HFFc6 (cell line): Measurements from ENCODE around the gene CENPX. TPM values are rescaled to one million over a fixed set of nuclear protein-coding genes. Genes with fewer than 3 reads are reported as not detected.

Experiments
- DNase-seq: peaks from one replicate; pipeline ENCODE4 v3.0.0-alpha.2; 2018
- H3K27ac Mint-ChIP-seq: 2 replicates; pipeline ENCODE4 v1.8.0; 2020; ENCODE audit warnings: mild to moderate bottlenecking, mixed read lengths
- H3K27me3 Mint-ChIP-seq: 2 replicates; pipeline ENCODE4 v1.8.0; 2021; ENCODE audit warnings: mild to moderate bottlenecking, moderate library complexity, mixed read lengths; ENCODE audit not compliant: insufficient read depth
- H3K36me3 Mint-ChIP-seq: 2 replicates; pipeline ENCODE4 v1.8.0; 2021; ENCODE audit warnings: low read depth, mixed read lengths
- H3K4me1 Mint-ChIP-seq: 2 replicates; pipeline ENCODE4 v1.8.0; 2020; ENCODE audit warnings: low read depth, mixed read lengths
- H3K4me3 Mint-ChIP-seq: 2 replicates; pipeline ENCODE4 v1.8.0; 2020; ENCODE audit warnings: mild to moderate bottlenecking, moderate library complexity, mixed read lengths
- H3K9me3 Mint-ChIP-seq: 2 replicates; pipeline ENCODE4 v1.8.0; 2020; ENCODE audit warnings: mild to moderate bottlenecking, mixed read lengths
- CTCF ChIP-seq: fragments of 200-600 bp; sonication (generic); IDR thresholded peaks from 2 replicates; pipeline ENCODE4 v1.5.0; 2021; ENCODE audit warnings: antibody characterized with exemption, mild to moderate bottlenecking
- total RNA-seq, 6 experiments: library from RNA; stranded (reverse); fragmentation: NEBNext Ultra II Directional; extraction: Animal tissue kit (Norgen Biotek cat#: 25700); gene quantifications; 2 replicates in 1 of 6; 3 replicates in 5 of 6; pipeline ENCODE4 v1.2.3, GENCODE V29; 2021

The CENPX gene
- total RNA-seq, 6 experiments from 2014 or later: 60.6 to 83.9 (median 73.3) TPM

GRCh38 chr17:82000803-82001570 lies 21.7 kb downstream of the CENPX start:
- Mint-ChIP-seq H3K36me3 (no peaks in the 10 kb centered on the region), H3K27me3 (no peaks in the 10 kb centered on the region), H3K27ac (no peak overlapping the region), H3K4me3 (no peak overlapping the region), H3K4me1 (peaks cover 13% of the 10 kb centered on the region), H3K9me3 (no peaks in the 10 kb centered on the region)
- no peak for DNase-seq
- no peak for TF ChIP-seq CTCF

- peaks cover 10% of the 10 kb centered on the region for H3K4me1 Mint-ChIP-seq
- no peaks in the 10 kb centered on the region for H3K9me3 Mint-ChIP-seq
- no peak overlapping the region for H3K4me3 Mint-ChIP-seq
- H3K27me3 Mint-ChIP-seq: no peaks in the 10 kb centered on the region
- no peaks in the 10 kb centered on the region for H3K36me3 Mint-ChIP-seq
- no peak overlapping the region for H3K27ac Mint-ChIP-seq
- TF ChIP-seq CTCF: no peak
- DNase-seq: no peak
Measured at GRCh38 chr17:81999976-82000802, 22.5 kb downstream of the CENPX start.

- TF ChIP-seq CTCF: no peak
- Mint-ChIP-seq H3K36me3 (no peaks in the 10 kb centered on the region), H3K27ac (no peak overlapping the region), H3K27me3 (no peaks in the 10 kb centered on the region), H3K4me1 (peaks cover 10% of the 10 kb centered on the region), H3K4me3 (no peak overlapping the region), H3K9me3 (no peaks in the 10 kb centered on the region)
- no peak for DNase-seq
Measured at GRCh38 chr17:81999587-81999975, 23.1 kb downstream of the CENPX start.

- no peaks in the 10 kb centered on the region for H3K27me3 Mint-ChIP-seq
- no peaks in the 10 kb centered on the region for H3K9me3 Mint-ChIP-seq
- no peak overlapping the region for H3K4me3 Mint-ChIP-seq
- no peak for TF ChIP-seq CTCF
- no peaks in the 10 kb centered on the region for H3K36me3 Mint-ChIP-seq
- no peak overlapping the region for H3K27ac Mint-ChIP-seq
- DNase-seq: no peak
- peaks cover 10% of the 10 kb centered on the region for H3K4me1 Mint-ChIP-seq
Measured at GRCh38 chr17:81998691-81999438, 23.8 kb downstream of the CENPX start.

- no peaks in the 10 kb centered on the region for H3K27me3 Mint-ChIP-seq
- H3K9me3 Mint-ChIP-seq: no peaks in the 10 kb centered on the region
- no peak overlapping the region for H3K4me3 Mint-ChIP-seq
- TF ChIP-seq CTCF: no peak
- DNase-seq: no peak
- no peaks in the 10 kb centered on the region for H3K36me3 Mint-ChIP-seq
- H3K27ac Mint-ChIP-seq: no peak overlapping the region
- H3K4me1 Mint-ChIP-seq: peaks cover 5% of the 10 kb centered on the region
Measured at GRCh38 chr17:81998212-81998611, 24.5 kb downstream of the CENPX start.
